ENCODE data around the gene GAS6. TPM values are rescaled to one million over a fixed set of nuclear protein-coding genes. Genes with fewer than 3 reads are reported as not detected.
"Not testable (repeated sequence)": the region's sequence is repeated elsewhere in the genome, so short reads cannot be mapped to it uniquely, and the experiment has no call there.

The GAS6 gene
- total RNA-seq, 1 experiment from 2014 or later = 93.8 TPM

- ChIA-PET CTCF (no interaction called here), POLR2A (ENCODE audit: unreplicated experiment) (interaction anchor here (0.6 kb wide), 1 partner anchor 479 kb away, joined by 7 read pairs; no protein-coding TSS in a partner anchor)
- no peak for DNase-seq
- Histone ChIP-seq H4K20me1 (ENCODE audit: insufficient read depth) (no peaks in the 10 kb centered on the region), H3K4me2 (no peak overlapping the region), H3K27ac (no peak overlapping the region), H3K27me3 (ENCODE audit: insufficient read depth, low read depth) (no peaks in the 10 kb centered on the region), H3K9me2 (ENCODE audit: insufficient read depth) (no peaks in the 10 kb centered on the region), H3K9me3 (ENCODE audit: insufficient read depth, low read depth) (no peaks in the 10 kb centered on the region), H3F3A (ENCODE audit: insufficient read depth, low read depth) (peaks cover 24% of the 10 kb centered on the region), H2AFZ (no peak overlapping the region), H3K4me1 (replicated peaks; ENCODE audit: insufficient read depth) (peaks cover 59% of the 10 kb centered on the region), H3K36me3 (ENCODE audit: low read depth) (no peaks in the 10 kb centered on the region), H3K4me3 (no peak overlapping the region), H3K79me2 (ENCODE audit: low read depth) (no peaks in the 10 kb centered on the region)
- no peak for TF ChIP-seq CTCF (conservative IDR thresholded peaks at IDR 0.05)
- TF ChIP-seq EZH2 (IDR thresholded peaks at IDR 0.05; ENCODE audit: low read depth) = no peak
- BruUV-seq (replicated peaks) = no TSS peak
- intact Hi-C loops (cut with micrococcal nuclease; ENCODE audit: unreplicated experiment) = loop anchor here (5.0 to 10.0 kb wide), 2 partner anchors 108 to 230 kb away; no protein-coding TSS in a partner anchor
Observed at GRCh38 chr13:113834496-113835200, 29.2 kb downstream of the GAS6 start.

GRCh38 chr13:113834006-113834405, 29.9 kb downstream of the GAS6 start:
- DNase-seq; H3K79me2 ChIP-seq (ENCODE audit: low read depth); H4K20me1 ChIP-seq (ENCODE audit: insufficient read depth); H3K27me3 ChIP-seq (ENCODE audit: insufficient read depth, low read depth); H3K4me2 ChIP-seq; BruUV-seq (replicated peaks); H3K27ac ChIP-seq; H3K9me3 ChIP-seq (ENCODE audit: insufficient read depth, low read depth); H3K4me3 ChIP-seq; CTCF ChIA-PET; H2AFZ ChIP-seq; H3K36me3 ChIP-seq (ENCODE audit: low read depth); POLR2A ChIA-PET (ENCODE audit: unreplicated experiment); H3K9me2 ChIP-seq (ENCODE audit: insufficient read depth): not testable (repeated sequence)
- Histone ChIP-seq H3F3A (ENCODE audit: insufficient read depth, low read depth) (peaks cover 24% of the 10 kb centered on the region), H3K4me1 (replicated peaks; ENCODE audit: insufficient read depth) (peaks cover 61% of the 10 kb centered on the region)
- intact Hi-C loops (cut with micrococcal nuclease; ENCODE audit: unreplicated experiment) = loop anchor here (5.0 to 10.0 kb wide), 2 partner anchors 108 to 231 kb away; no protein-coding TSS in a partner anchor

- Histone ChIP-seq H3K9me2 (ENCODE audit: insufficient read depth) (no peaks in the 10 kb centered on the region), H3K27me3 (ENCODE audit: insufficient read depth, low read depth) (no peaks in the 10 kb centered on the region), H3K4me1 (replicated peaks; ENCODE audit: insufficient read depth) (peaks cover 54% of the 10 kb centered on the region), H3K9me3 (ENCODE audit: insufficient read depth, low read depth) (no peaks in the 10 kb centered on the region), H3K79me2 (ENCODE audit: low read depth) (no peaks in the 10 kb centered on the region), H3K4me3 (no peak overlapping the region), H3K4me2 (no peak overlapping the region), H3F3A (ENCODE audit: insufficient read depth, low read depth) (peaks cover 24% of the 10 kb centered on the region), H2AFZ (no peak overlapping the region), H3K27ac (no peak overlapping the region), H4K20me1 (ENCODE audit: insufficient read depth) (no peaks in the 10 kb centered on the region), H3K36me3 (ENCODE audit: low read depth) (no peaks in the 10 kb centered on the region)
- no peak for TF ChIP-seq EZH2 (IDR thresholded peaks at IDR 0.05; ENCODE audit: low read depth)
- no peak for TF ChIP-seq CTCF (conservative IDR thresholded peaks at IDR 0.05)
- intact Hi-C loops (cut with micrococcal nuclease; ENCODE audit: unreplicated experiment) = loop anchor here (5.0 to 10.0 kb wide), 2 partner anchors 109 to 232 kb away; no protein-coding TSS in a partner anchor
- no peak for DNase-seq
- ChIA-PET CTCF (no interaction called here), POLR2A (ENCODE audit: unreplicated experiment) (no interaction called here)
- no TSS peak for BruUV-seq (replicated peaks)
Observed at GRCh38 chr13:113833111-113833830, 30.6 kb downstream of the GAS6 start.

Data from PC-9 (cell line).